GM23338 (cell line): Measurements from ENCODE around the gene DAAM1. TPM values are rescaled to one million over a fixed set of nuclear protein-coding genes. Genes with fewer than 3 reads are reported as not detected.

ENCODE experiments used
- ATAC-seq: fragments of 200-7000 bp; cut with Tn5 transposase; 3 replicates; pipeline ENCODE4 v1.9.1; 2020
- DNase-seq: peaks from one replicate; pipeline ENCODE4 v3.0.0-alpha.2; 2015; ENCODE audit warnings: low spot score
- H2AFZ ChIP-seq: fragments of 200-600 bp; sonication (generic); 2 replicates; pipeline ENCODE4 v1.8.0; 2016; ENCODE audit warnings: antibody characterized with exemption, mild to moderate bottlenecking, moderate library complexity
- H3F3A ChIP-seq: fragments of 200-600 bp; sonication (generic); replicated peaks from 2 replicates; pipeline ENCODE4 v1.8.0; 2017; ENCODE audit warnings: antibody characterized with exemption, mixed run types, low read depth
- H3K27ac ChIP-seq: fragments of 200-600 bp; sonication (generic); 2 replicates; pipeline ENCODE4 v1.6.1; 2016; ENCODE audit warnings: low read depth
- H3K27me3 ChIP-seq: fragments of 200-600 bp; sonication (generic); 2 replicates; pipeline ENCODE4 v1.8.0; 2016; ENCODE audit warnings: mild to moderate bottlenecking, mixed run types, moderate library complexity; ENCODE audit not compliant: insufficient read depth
- H3K36me3 ChIP-seq: fragments of 200-600 bp; sonication (generic); 2 replicates; pipeline ENCODE4 v1.8.0; 2016; ENCODE audit warnings: mild to moderate bottlenecking; ENCODE audit not compliant: insufficient read depth
- H3K4me1 ChIP-seq: fragments of 200-600 bp; sonication (generic); 2 replicates; pipeline ENCODE4 v1.8.0; 2016; ENCODE audit warnings: mild to moderate bottlenecking, moderate library complexity; ENCODE audit not compliant: insufficient read depth
- H3K4me2 ChIP-seq: fragments of 200-600 bp; sonication (generic); 2 replicates; pipeline ENCODE4 v1.7.1; 2017; ENCODE audit warnings: mixed run types
- H3K4me3 ChIP-seq: fragments of 200-600 bp; sonication (generic); 2 replicates; pipeline ENCODE4 v1.6.1; 2016; ENCODE audit warnings: mixed run types
- H3K79me2 ChIP-seq: fragments of 200-600 bp; sonication (generic); replicated peaks from 2 replicates; pipeline ENCODE4 v1.8.0; 2017; ENCODE audit warnings: mild to moderate bottlenecking; ENCODE audit not compliant: insufficient read depth
- H3K9me2 ChIP-seq: fragments of 200-600 bp; sonication (generic); 2 replicates; pipeline ENCODE4 v1.8.0; 2017; ENCODE audit not compliant: insufficient read depth
- H4K20me1 ChIP-seq: fragments of 200-600 bp; sonication (generic); replicated peaks from 2 replicates; pipeline ENCODE4 v1.8.0; 2017; ENCODE audit warnings: mild to moderate bottlenecking; ENCODE audit not compliant: insufficient read depth
- H3K27ac Mint-ChIP-seq: 2 replicates; pipeline ENCODE4 v1.8.0; 2020; ENCODE audit warnings: inconsistent platforms, mild to moderate bottlenecking, moderate library complexity, mixed read lengths
- H3K27me3 Mint-ChIP-seq: 3 replicates; pipeline ENCODE4 v1.8.0; 2022; ENCODE audit warnings: low read depth, mild to moderate bottlenecking, moderate library complexity, mixed read lengths, inconsistent platforms; ENCODE audit not compliant: insufficient read depth, poor library complexity
- H3K36me3 Mint-ChIP-seq: 3 replicates; pipeline ENCODE4 v1.8.0; 2021; ENCODE audit warnings: low read depth, mild to moderate bottlenecking, inconsistent platforms, moderate library complexity, mixed read lengths
- H3K4me1 Mint-ChIP-seq: 3 replicates; pipeline ENCODE4 v1.8.0; 2020; ENCODE audit warnings: mild to moderate bottlenecking, inconsistent platforms, mixed read lengths
- H3K4me3 Mint-ChIP-seq: 3 replicates; pipeline ENCODE4 v1.8.0; 2021; ENCODE audit warnings: moderate library complexity, mild to moderate bottlenecking, inconsistent platforms, mixed read lengths
- H3K9me3 Mint-ChIP-seq: 3 replicates; pipeline ENCODE4 v1.8.0; 2020; ENCODE audit warnings: moderate library complexity, mild to moderate bottlenecking, inconsistent platforms, mixed read lengths
- CREB1 ChIP-seq: fragments of 250-450 bp; sonication (Bioruptor Pico); IDR thresholded peaks from 2 replicates; pipeline ENCODE4 v1.5.0; 2020; ENCODE audit warnings: low read depth, mild to moderate bottlenecking, moderate library complexity
- EZH2 ChIP-seq: fragments of 200-600 bp; sonication (generic); IDR thresholded peaks from one replicate; pipeline ENCODE4 v1.8.0; 2017; ENCODE audit warnings: antibody characterized with exemption, mild to moderate bottlenecking, low read depth; ENCODE audit not compliant: unreplicated experiment
- EZH2phosphoT487 ChIP-seq: fragments of 200-600 bp; sonication (generic); IDR thresholded peaks from one replicate; pipeline ENCODE4 v1.8.1; 2018; ENCODE audit warnings: antibody characterized with exemption; ENCODE audit not compliant: unreplicated experiment
- JUNB ChIP-seq: IDR thresholded peaks from one replicate; pipeline ENCODE4 v1.6.1; 2016; ENCODE audit warnings: antibody characterized with exemption; ENCODE audit not compliant: unreplicated experiment
- NANOG ChIP-seq: IDR thresholded peaks from 2 replicates; pipeline ENCODE4 v1.6.1; 2016; ENCODE audit warnings: antibody characterized with exemption, borderline replicate concordance
- POLR2AphosphoS5 ChIP-seq: IDR thresholded peaks from 2 replicates; pipeline ENCODE4 v1.6.1; 2016; ENCODE audit warnings: antibody characterized with exemption, low read depth
- REST ChIP-seq: IDR thresholded peaks from one replicate; pipeline ENCODE4 v1.6.1; 2018; ENCODE audit warnings: antibody characterized with exemption; ENCODE audit not compliant: unreplicated experiment
- STAT1 ChIP-seq: IDR thresholded peaks from one replicate; pipeline ENCODE4 v1.6.1; 2016; ENCODE audit warnings: antibody characterized with exemption; ENCODE audit not compliant: unreplicated experiment
- ZNF114 ChIP-seq: fragments of 250-450 bp; sonication (Bioruptor Pico); IDR thresholded peaks from 2 replicates; pipeline ENCODE4 v1.5.0; 2020; ENCODE audit warnings: mild to moderate bottlenecking, moderate library complexity
- ZNF331 ChIP-seq: fragments of 250-450 bp; sonication (Bioruptor Pico); IDR thresholded peaks from 2 replicates; pipeline ENCODE4 v1.5.0; 2020; ENCODE audit warnings: low read depth, mild to moderate bottlenecking, moderate library complexity
- polyA plus RNA-seq: library from polyadenylated mRNA; unstranded; fragments of >200 nt; fragmentation: Nextera tagmentation; extraction: Ambion mirVana; gene quantifications from 2 replicates; pipeline ENCODE4 v1.2.1, GENCODE V29; 2016
- total RNA-seq: library from RNA; depleted of rRNA; stranded (reverse); fragments of >200 nt; shearing (Covaris generic); gene quantifications from 2 replicates; pipeline ENCODE4 v1.2.3, GENCODE V29; 2014
- TF ChIP-seq, protein P1 (sequence below): fragments of 250-450 bp; sonication (Bioruptor Pico); IDR thresholded peaks from 2 replicates; pipeline ENCODE4 v1.5.0; 2020; ENCODE audit warnings: mild to moderate bottlenecking, moderate library complexity
- TF ChIP-seq, protein P2 (sequence below), 2 experiments: fragments of 200-600 bp in 1 of 2; sonication (generic) in 1 of 2; conservative IDR thresholded peaks; 2 replicates each; pipeline versions ENCODE4 v1.5.1 to v1.6.1; 2016 to 2017; ENCODE audit warnings: antibody characterized with exemption in 2 of 2, low read depth in 2 of 2, mild to moderate bottlenecking in 2 of 2, moderate library complexity in 1 of 2
- TF ChIP-seq, protein P3 (sequence below): IDR thresholded peaks from 2 replicates; pipeline ENCODE4 v1.6.1; 2016; ENCODE audit warnings: antibody characterized with exemption

DAAM1 gene
- total and polyA plus RNA-seq, 2 experiments from 2014 or later = 36.3 to 42.1 TPM

- no peaks in the 10 kb centered on the region for H4K20me1 ChIP-seq
These were observed 64.5 kb downstream of the DAAM1 start for GRCh38 chr14:59252772-59253500.

More at GRCh38 chr14:59252772-59253500, 64.5 kb downstream of the DAAM1 start:
- Histone ChIP-seq H3K9me2 (no peaks in the 10 kb centered on the region; the same call in 1 of the 2 replicates), H3K27me3 (no peaks in the 10 kb centered on the region), H3K4me2 (no peak overlapping the region), H3K36me3 (no peaks in the 10 kb centered on the region), H3K4me1 (peaks cover 18% of the 10 kb centered on the region), H2AFZ (no peak overlapping the region), H3F3A (no peaks in the 10 kb centered on the region), H3K27ac (0 out of 2 replicates have a peak overlapping the region, but pooled peaks have one; percentile 12), H3K79me2 (peaks cover 28% of the 10 kb centered on the region), H3K4me3 (no peak overlapping the region)
- Mint-ChIP-seq H3K4me1 (peaks cover 33% of the 10 kb centered on the region), H3K27me3 (peaks cover 2% of the 10 kb centered on the region), H3K9me3 (no peaks in the 10 kb centered on the region), H3K27ac (no peak overlapping the region), H3K4me3 (no peak overlapping the region), H3K36me3 (no peaks in the 10 kb centered on the region)
- TF ChIP-seq, protein P1, sequence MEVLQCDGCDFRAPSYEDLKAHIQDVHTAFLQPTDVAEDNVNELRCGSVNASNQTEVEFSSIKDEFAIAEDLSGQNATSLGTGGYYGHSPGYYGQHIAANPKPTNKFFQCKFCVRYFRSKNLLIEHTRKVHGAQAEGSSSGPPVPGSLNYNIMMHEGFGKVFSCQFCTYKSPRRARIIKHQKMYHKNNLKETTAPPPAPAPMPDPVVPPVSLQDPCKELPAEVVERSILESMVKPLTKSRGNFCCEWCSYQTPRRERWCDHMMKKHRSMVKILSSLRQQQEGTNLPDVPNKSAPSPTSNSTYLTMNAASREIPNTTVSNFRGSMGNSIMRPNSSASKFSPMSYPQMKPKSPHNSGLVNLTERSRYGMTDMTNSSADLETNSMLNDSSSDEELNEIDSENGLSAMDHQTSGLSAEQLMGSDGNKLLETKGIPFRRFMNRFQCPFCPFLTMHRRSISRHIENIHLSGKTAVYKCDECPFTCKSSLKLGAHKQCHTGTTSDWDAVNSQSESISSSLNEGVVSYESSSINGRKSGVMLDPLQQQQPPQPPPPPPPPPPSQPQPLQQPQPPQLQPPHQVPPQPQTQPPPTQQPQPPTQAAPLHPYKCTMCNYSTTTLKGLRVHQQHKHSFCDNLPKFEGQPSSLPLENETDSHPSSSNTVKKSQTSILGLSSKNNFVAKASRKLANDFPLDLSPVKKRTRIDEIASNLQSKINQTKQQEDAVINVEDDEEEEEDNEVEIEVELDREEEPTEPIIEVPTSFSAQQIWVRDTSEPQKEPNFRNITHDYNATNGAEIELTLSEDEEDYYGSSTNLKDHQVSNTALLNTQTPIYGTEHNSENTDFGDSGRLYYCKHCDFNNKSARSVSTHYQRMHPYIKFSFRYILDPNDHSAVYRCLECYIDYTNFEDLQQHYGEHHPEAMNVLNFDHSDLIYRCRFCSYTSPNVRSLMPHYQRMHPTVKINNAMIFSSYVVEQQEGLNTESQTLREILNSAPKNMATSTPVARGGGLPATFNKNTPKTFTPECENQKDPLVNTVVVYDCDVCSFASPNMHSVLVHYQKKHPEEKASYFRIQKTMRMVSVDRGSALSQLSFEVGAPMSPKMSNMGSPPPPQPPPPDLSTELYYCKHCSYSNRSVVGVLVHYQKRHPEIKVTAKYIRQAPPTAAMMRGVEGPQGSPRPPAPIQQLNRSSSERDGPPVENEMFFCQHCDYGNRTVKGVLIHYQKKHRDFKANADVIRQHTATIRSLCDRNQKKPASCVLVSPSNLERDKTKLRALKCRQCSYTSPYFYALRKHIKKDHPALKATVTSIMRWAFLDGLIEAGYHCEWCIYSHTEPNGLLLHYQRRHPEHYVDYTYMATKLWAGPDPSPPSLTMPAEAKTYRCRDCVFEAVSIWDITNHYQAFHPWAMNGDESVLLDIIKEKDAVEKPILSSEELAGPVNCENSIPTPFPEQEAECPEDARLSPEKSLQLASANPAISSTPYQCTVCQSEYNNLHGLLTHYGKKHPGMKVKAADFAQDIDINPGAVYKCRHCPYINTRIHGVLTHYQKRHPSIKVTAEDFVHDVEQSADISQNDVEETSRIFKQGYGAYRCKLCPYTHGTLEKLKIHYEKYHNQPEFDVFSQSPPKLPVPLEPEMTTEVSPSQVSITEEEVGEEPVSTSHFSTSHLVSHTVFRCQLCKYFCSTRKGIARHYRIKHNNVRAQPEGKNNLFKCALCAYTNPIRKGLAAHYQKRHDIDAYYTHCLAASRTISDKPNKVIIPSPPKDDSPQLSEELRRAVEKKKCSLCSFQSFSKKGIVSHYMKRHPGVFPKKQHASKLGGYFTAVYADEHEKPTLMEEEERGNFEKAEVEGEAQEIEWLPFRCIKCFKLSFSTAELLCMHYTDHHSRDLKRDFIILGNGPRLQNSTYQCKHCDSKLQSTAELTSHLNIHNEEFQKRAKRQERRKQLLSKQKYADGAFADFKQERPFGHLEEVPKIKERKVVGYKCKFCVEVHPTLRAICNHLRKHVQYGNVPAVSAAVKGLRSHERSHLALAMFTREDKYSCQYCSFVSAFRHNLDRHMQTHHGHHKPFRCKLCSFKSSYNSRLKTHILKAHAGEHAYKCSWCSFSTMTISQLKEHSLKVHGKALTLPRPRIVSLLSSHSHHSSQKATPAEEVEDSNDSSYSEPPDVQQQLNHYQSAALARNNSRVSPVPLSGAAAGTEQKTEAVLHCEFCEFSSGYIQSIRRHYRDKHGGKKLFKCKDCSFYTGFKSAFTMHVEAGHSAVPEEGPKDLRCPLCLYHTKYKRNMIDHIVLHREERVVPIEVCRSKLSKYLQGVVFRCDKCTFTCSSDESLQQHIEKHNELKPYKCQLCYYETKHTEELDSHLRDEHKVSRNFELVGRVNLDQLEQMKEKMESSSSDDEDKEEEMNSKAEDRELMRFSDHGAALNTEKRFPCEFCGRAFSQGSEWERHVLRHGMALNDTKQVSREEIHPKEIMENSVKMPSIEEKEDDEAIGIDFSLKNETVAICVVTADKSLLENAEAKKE (CRISPR knock-in tag) = no peak
- no peak for TF ChIP-seq ZNF331 (CRISPR knock-in tag)
- no peak for TF ChIP-seq EZH2phosphoT487
- TF ChIP-seq, protein P2, sequence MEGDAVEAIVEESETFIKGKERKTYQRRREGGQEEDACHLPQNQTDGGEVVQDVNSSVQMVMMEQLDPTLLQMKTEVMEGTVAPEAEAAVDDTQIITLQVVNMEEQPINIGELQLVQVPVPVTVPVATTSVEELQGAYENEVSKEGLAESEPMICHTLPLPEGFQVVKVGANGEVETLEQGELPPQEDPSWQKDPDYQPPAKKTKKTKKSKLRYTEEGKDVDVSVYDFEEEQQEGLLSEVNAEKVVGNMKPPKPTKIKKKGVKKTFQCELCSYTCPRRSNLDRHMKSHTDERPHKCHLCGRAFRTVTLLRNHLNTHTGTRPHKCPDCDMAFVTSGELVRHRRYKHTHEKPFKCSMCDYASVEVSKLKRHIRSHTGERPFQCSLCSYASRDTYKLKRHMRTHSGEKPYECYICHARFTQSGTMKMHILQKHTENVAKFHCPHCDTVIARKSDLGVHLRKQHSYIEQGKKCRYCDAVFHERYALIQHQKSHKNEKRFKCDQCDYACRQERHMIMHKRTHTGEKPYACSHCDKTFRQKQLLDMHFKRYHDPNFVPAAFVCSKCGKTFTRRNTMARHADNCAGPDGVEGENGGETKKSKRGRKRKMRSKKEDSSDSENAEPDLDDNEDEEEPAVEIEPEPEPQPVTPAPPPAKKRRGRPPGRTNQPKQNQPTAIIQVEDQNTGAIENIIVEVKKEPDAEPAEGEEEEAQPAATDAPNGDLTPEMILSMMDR (conservative IDR thresholded peaks at IDR 0.05; ENCODE audit: low read depth in 2 of 2) = no peak
- TF ChIP-seq ZNF114 = no peak
- no peak for TF ChIP-seq JUNB
- TF ChIP-seq NANOG = no peak
- TF ChIP-seq, protein P3, sequence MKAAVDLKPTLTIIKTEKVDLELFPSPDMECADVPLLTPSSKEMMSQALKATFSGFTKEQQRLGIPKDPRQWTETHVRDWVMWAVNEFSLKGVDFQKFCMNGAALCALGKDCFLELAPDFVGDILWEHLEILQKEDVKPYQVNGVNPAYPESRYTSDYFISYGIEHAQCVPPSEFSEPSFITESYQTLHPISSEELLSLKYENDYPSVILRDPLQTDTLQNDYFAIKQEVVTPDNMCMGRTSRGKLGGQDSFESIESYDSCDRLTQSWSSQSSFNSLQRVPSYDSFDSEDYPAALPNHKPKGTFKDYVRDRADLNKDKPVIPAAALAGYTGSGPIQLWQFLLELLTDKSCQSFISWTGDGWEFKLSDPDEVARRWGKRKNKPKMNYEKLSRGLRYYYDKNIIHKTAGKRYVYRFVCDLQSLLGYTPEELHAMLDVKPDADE = no peak
- no peak for TF ChIP-seq REST
- TF ChIP-seq STAT1 = no peak
- TF ChIP-seq POLR2AphosphoS5 = no peak
- no peak for TF ChIP-seq EZH2
- TF ChIP-seq CREB1 (CRISPR knock-in tag) = no peak
- no peak for ATAC-seq
- no peak for DNase-seq
